HL-60 (cell line): ENCODE measurements around the gene KLHL12.

Experiments used
- DNase-seq, 2 experiments: peaks; one replicate each; pipeline ENCODE4 v3.0.0-alpha.2; 2010 to 2020; ENCODE audit warnings: low read depth in 1 of 2, low spot score in 1 of 2
- H3K27ac ChIP-seq: fragments of 250-450 bp; sonication (Bioruptor Pico); replicated peaks from 2 replicates; pipeline ENCODE4 v1.5.1; 2020; ENCODE audit warnings: mild to moderate bottlenecking, moderate library complexity
- H3K27me3 ChIP-seq: fragments of 250-450 bp; sonication (Bioruptor Pico); 2 replicates; pipeline ENCODE4 v1.5.1; 2021; ENCODE audit warnings: mild to moderate bottlenecking, moderate library complexity; ENCODE audit not compliant: insufficient read depth, poor library complexity, severe bottlenecking
- H3K4me3 ChIP-seq: replicated peaks from 2 replicates; pipeline ENCODE4 v1.5.1; 2011; ENCODE audit warnings: mild to moderate bottlenecking, control low read depth, low read length; ENCODE audit not compliant: insufficient read depth
- CTCF ChIP-seq: IDR thresholded peaks from one replicate; pipeline ENCODE4 v1.5.1; 2011; ENCODE audit warnings: low read length, control low read depth, inconsistent platforms; ENCODE audit not compliant: insufficient read depth
- GABPA ChIP-seq: IDR thresholded peaks from 2 replicates; pipeline ENCODE4 v1.6.1; 2012; ENCODE audit warnings: low read depth
- POLR2AphosphoS5 ChIP-seq: IDR thresholded peaks from 2 replicates; pipeline ENCODE4 v1.6.1; 2012; ENCODE audit warnings: low read depth
- REST ChIP-seq: IDR thresholded peaks from 2 replicates; pipeline ENCODE4 v1.6.1; 2012; ENCODE audit warnings: low read depth; ENCODE audit not compliant: insufficient replicate concordance
- SPI1 ChIP-seq: IDR thresholded peaks from 2 replicates; pipeline ENCODE4 v1.6.1; 2012; ENCODE audit warnings: low read depth, mild to moderate bottlenecking, borderline replicate concordance

Gene KLHL12

GRCh38 chr1:202856014-202856413 lies 71.0 kb downstream of the KLHL12 start:
- H3K4me3 ChIP-seq = no peak overlapping the region
- DNase-seq = peak in 1 of 2 experiments; percentile 63
- no peak overlapping the region; the same call in 1 of the 2 replicates for H3K27ac ChIP-seq
- TF ChIP-seq POLR2AphosphoS5 (no peak), SPI1 (peak; percentile 89), CTCF (no peak), GABPA (no peak), REST (no peak)
- no peaks in the 10 kb centered on the region for H3K27me3 ChIP-seq

GRCh38 chr1:202854787-202855186 lies 72.2 kb downstream of the KLHL12 start:
- no peak overlapping the region for H3K4me3 ChIP-seq
- no peaks in the 10 kb centered on the region for H3K27me3 ChIP-seq
- TF ChIP-seq REST (no peak), GABPA (no peak), CTCF (no peak), SPI1 (no peak), POLR2AphosphoS5 (no peak)
- DNase-seq = no peak
- H3K27ac ChIP-seq = no peak overlapping the region

- Histone ChIP-seq H3K27ac (no peak overlapping the region), H3K27me3 (no peaks in the 10 kb centered on the region), H3K4me3 (no peak overlapping the region)
- peak in 1 of 2 experiments; percentile 78 for DNase-seq
- TF ChIP-seq REST (no peak), CTCF (peak; percentile 81)
Observed at GRCh38 chr1:202852163-202852904, 74.7 kb downstream of the KLHL12 start.
